ENCODE data around the gene PHAF1. TPM values are rescaled to one million over a fixed set of nuclear protein-coding genes. Genes with fewer than 3 reads are reported as not detected.

PHAF1 gene
- total and polyA plus RNA-seq, 2 of the 13 experiments (the other 11 are each of a cell fraction or from before 2014, with no cell fraction given): 48.3 to 174 TPM

DNA sequence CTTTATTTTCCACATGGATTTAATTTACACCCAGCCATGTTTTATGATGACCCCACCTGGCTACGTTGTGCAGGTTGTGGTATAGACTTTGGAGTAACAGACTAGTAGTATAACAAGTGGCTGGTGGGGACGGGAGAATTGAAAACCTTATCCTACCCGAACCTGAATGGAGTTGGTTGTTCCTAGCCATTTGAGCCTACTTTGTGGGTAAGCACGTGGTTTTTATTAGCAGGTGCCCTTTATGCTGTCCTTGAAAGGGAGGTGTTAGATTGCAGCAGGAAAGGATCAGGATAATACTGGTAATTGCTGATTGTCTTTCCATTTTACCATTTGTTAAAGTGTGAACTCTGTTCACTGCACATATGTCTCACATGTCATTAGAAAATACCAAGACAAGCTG is 31.9 kb upstream of the PHAF1 start:
- TF ChIP-seq ZNF713 (CRISPR knock-in tag; IDR thresholded peaks at IDR 0.05) (no peak), MYC (CRISPR knock-in tag; IDR thresholded peaks at IDR 0.05; ENCODE audit: borderline replicate concordance) (no peak)
- no peak for DNase-seq (ENCODE audit: low spot score)
- ChIA-PET CTCF (ENCODE audit: low intra/inter-chr PET ratio, low total read pairs) (no interaction called here), POLR2A (no interaction called here)
- Histone ChIP-seq H3K36me3 (replicated peaks in 1 of 2; ENCODE audit: control insufficient read depth in 1 of 2, insufficient read depth in 2 of 2, low read length in 2 of 2) (peaks cover 2 to 27% of the 10 kb centered on the region in 2 experiments; a peak in 4 of 5 replicates), H3K4me2 (ENCODE audit: low read depth, low read length) (no peak overlapping the region), H3K9ac (ENCODE audit: insufficient read depth, low read depth, low read length) (no peak overlapping the region), H3K4me3 (replicated peaks in 1 of 3; ENCODE audit: insufficient read depth in 1 of 3, low read depth in 2 of 3, low read length in 3 of 3) (no peak overlapping the region), H2AFZ (ENCODE audit: low read length) (no peak overlapping the region), H3K79me2 (ENCODE audit: insufficient read depth, low read length) (no peaks in the 10 kb centered on the region), H3K27ac (ENCODE audit: extremely low read length, insufficient read depth, low read length) (no peak overlapping the region), H3K4me1 (ENCODE audit: insufficient read depth, low read length) (no peaks in the 10 kb centered on the region), H4K20me1 (ENCODE audit: insufficient read depth, low read length) (no peaks in the 10 kb centered on the region), H3K9me3 (ENCODE audit: low read length) (no peaks in the 10 kb centered on the region), H3K27me3 (ENCODE audit: control insufficient read depth in 1 of 2, insufficient read depth in 2 of 2, low read length in 2 of 2) (no peaks in the 10 kb centered on the region)
- in situ Hi-C loops (cut with HindIII; ENCODE audit: extremely low pct_ligation_motif_present, low pct_unique_long_range_greater_than_20kb) (no loop called here), intact Hi-C loops (cut with micrococcal nuclease; ENCODE audit: unreplicated experiment) (no loop called here)
- WGBS (ENCODE audit: low lambda C conversion rate): 94% methylated on average over 4 of the region's 4 CpGs
- no TSS peak for BruUV-seq (replicated peaks)
- no peak for ATAC-seq
- no peak for FAIRE-seq

DNA sequence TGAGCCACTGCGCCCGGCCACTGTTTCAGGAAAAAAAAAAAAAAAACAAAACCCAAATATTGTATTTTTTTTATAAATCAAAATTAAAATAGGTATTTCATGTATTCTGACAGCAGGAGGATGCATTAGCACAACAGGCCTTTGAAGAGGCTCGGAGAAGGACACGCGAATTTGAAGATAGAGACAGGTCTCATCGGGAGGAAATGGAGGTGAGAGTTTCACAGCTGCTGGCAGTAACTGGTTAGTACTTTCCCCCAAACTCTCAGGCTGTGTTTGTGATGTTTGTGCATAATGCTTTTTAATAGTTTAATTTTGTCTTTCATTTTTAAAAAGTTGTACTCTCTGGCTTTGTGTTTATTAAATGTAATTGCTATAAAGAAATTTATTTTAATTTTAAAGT is 27.6 kb upstream of the PHAF1 start:
- H3K4me2 ChIP-seq (ENCODE audit: low read depth, low read length): no peak overlapping the region
- CTCF ChIA-PET (ENCODE audit: low intra/inter-chr PET ratio, low total read pairs): no interaction called here
- peaks cover 7% of the 10 kb centered on the region; the same call in 1 of the 2 replicates for H3K4me1 ChIP-seq (ENCODE audit: insufficient read depth, low read length)
- no peak overlapping the region for H3K4me3 ChIP-seq (replicated peaks in 1 of 3; ENCODE audit: insufficient read depth in 1 of 3, low read depth in 2 of 3, low read length in 3 of 3)
- DNase-seq (ENCODE audit: low spot score) (no peak), FAIRE-seq (no peak), ATAC-seq (no peak)
- H3K79me2 ChIP-seq (ENCODE audit: insufficient read depth, low read length): no peaks in the 10 kb centered on the region
- POLR2A ChIA-PET: no interaction called here
- no peaks in the 10 kb centered on the region for H3K27me3 ChIP-seq (ENCODE audit: control insufficient read depth in 1 of 2, insufficient read depth in 2 of 2, low read length in 2 of 2)
- no TSS peak for BruUV-seq (replicated peaks)
- no peak overlapping the region for H3K9ac ChIP-seq (ENCODE audit: insufficient read depth, low read depth, low read length)
- intact Hi-C loops (cut with micrococcal nuclease; ENCODE audit: unreplicated experiment) (no loop called here), in situ Hi-C loops (cut with HindIII; ENCODE audit: extremely low pct_ligation_motif_present, low pct_unique_long_range_greater_than_20kb) (no loop called here)
- WGBS (ENCODE audit: low lambda C conversion rate): 96% methylated on average over 6 of the region's 6 CpGs
- TF ChIP-seq NFYC (CRISPR knock-in tag; IDR thresholded peaks at IDR 0.05): no peak
- no peak for TF ChIP-seq TAF15 (IDR thresholded peaks at IDR 0.05; ENCODE audit: low read depth, low read length, poor library complexity, severe bottlenecking)
- TF ChIP-seq ZNF670 (CRISPR knock-in tag; IDR thresholded peaks at IDR 0.05; ENCODE audit: borderline replicate concordance): no peak
- no peak for TF ChIP-seq RBM22 (optimal IDR thresholded peaks at IDR 0.05; ENCODE audit: low read length)
- TF ChIP-seq ZNF337 (CRISPR knock-in tag; IDR thresholded peaks at IDR 0.05; ENCODE audit: borderline replicate concordance, low read depth): no peak
- no peak for TF ChIP-seq ZNF839 (CRISPR knock-in tag; IDR thresholded peaks at IDR 0.05; ENCODE audit: borderline replicate concordance)
- TF ChIP-seq SMC3 (IDR thresholded peaks at IDR 0.05; ENCODE audit: low read length): no peak
- TF ChIP-seq SMAD3 (CRISPR knock-in tag; IDR thresholded peaks at IDR 0.05): no peak
- no peaks in the 10 kb centered on the region for H3K9me3 ChIP-seq (ENCODE audit: low read length)
- peaks cover 3 to 12% of the 10 kb centered on the region in 2 experiments; a peak in 1 of 5 replicates for H3K36me3 ChIP-seq (replicated peaks in 1 of 2; ENCODE audit: control insufficient read depth in 1 of 2, insufficient read depth in 2 of 2, low read length in 2 of 2)
- no peak overlapping the region for H3K27ac ChIP-seq (ENCODE audit: extremely low read length, insufficient read depth, low read length)
- H4K20me1 ChIP-seq (ENCODE audit: insufficient read depth, low read length): no peaks in the 10 kb centered on the region
- no peak overlapping the region for H2AFZ ChIP-seq (ENCODE audit: low read length)

Data from HepG2 (cell line).